Renal pelvis (tissue), 4 donors: ENCODE results near the gene RRP1. TPM values are rescaled to one million over a fixed set of nuclear protein-coding genes. Genes with fewer than 3 reads are reported as not detected.

Source experiments
- DNase-seq: peaks from one replicate; pipeline ENCODE4 v3.0.0-alpha.2; 2013
- polyA plus RNA-seq, 3 donors: library from polyadenylated mRNA; unstranded; fragments of 120-200 nt; gene quantifications; one replicate each; pipeline ENCODE4 v1.2.1, GENCODE V29; 2013; ENCODE audit not compliant: insufficient read length in 3 of 3

RRP1 gene
- polyA plus RNA-seq, 3 donors, result 31.3 to 35.8 (median 31.7) TPM

GRCh38 chr21:43771199-43771675 lies 18.1 kb upstream of the RRP1 start:
- DNase-seq, result no peak

GRCh38 chr21:43771698-43772424 lies 17.5 kb upstream of the RRP1 start:
- DNase-seq, result no peak

GRCh38 chr21:43772425-43772821 lies 17.0 kb upstream of the RRP1 start:
- DNase-seq, result no peak

- no peak for DNase-seq
Measured at GRCh38 chr21:43774163-43774562, 15.2 kb upstream of the RRP1 start.

- no peak for DNase-seq
Measured at GRCh38 chr21:43775190-43775589, 14.2 kb upstream of the RRP1 start.

- peak; percentile 76 for DNase-seq
Measured at GRCh38 chr21:43775795-43776430, 13.5 kb upstream of the RRP1 start, which contains the start of gene CSTB. Gene CSTB (minus strand): TSS chr21:43776308. CDS start chr21:43776269, 39 bp downstream.

GRCh38 chr21:43777953-43778352 lies 11.4 kb upstream of the RRP1 start:
- DNase-seq, result no peak

- DNase-seq, result no peak
Measured at GRCh38 chr21:43778469-43779335, 10.7 kb upstream of the RRP1 start.

- no peak for DNase-seq
Measured at GRCh38 chr21:43779660-43780059, 9.7 kb upstream of the RRP1 start.

GRCh38 chr21:43781846-43782245 lies 7.5 kb upstream of the RRP1 start:
- no peak for DNase-seq

GRCh38 chr21:43782431-43783097 lies 6.8 kb upstream of the RRP1 start:
- no peak for DNase-seq

GRCh38 chr21:43783098-43783700 lies 6.2 kb upstream of the RRP1 start:
- no peak for DNase-seq

- no peak for DNase-seq
Measured at GRCh38 chr21:43785134-43785533, 4.2 kb upstream of the RRP1 start.

GRCh38 chr21:43786300-43786806 lies 3.0 kb upstream of the RRP1 start:
- DNase-seq, result no peak

- no peak for DNase-seq
Measured at GRCh38 chr21:43786807-43787440, 2.5 kb upstream of the RRP1 start.

GRCh38 chr21:43790010-43790524 lies 690 bp downstream of the RRP1 start:
- DNase-seq, result no peak

GRCh38 chr21:43792406-43792805 lies 3.0 kb downstream of the RRP1 start:
- DNase-seq, result no peak

GRCh38 chr21:43793243-43793642 lies 3.9 kb downstream of the RRP1 start:
- no peak for DNase-seq

GRCh38 chr21:43794311-43794710 lies 4.9 kb downstream of the RRP1 start:
- no peak for DNase-seq

GRCh38 chr21:43794857-43795256 lies 5.5 kb downstream of the RRP1 start:
- DNase-seq, result no peak
